Nephron (organoid): ENCODE results near the gene FHIP2A.
A peak's percentile ranks its signal among the peaks of the same experiment; 100 is the strongest.

Experiments
- H3K27ac Mint-ChIP-seq, 3 experiments: 2 replicates each; pipeline ENCODE4 v1.8.0; 2020; ENCODE audit warnings: mixed read lengths in 3 of 3, mild to moderate bottlenecking in 2 of 3, moderate library complexity in 1 of 3
- H3K27me3 Mint-ChIP-seq: 2 replicates; pipeline ENCODE4 v1.8.0; 2021; ENCODE audit warnings: low read depth, mild to moderate bottlenecking, moderate library complexity, mixed read lengths
- H3K36me3 Mint-ChIP-seq: 2 replicates; pipeline ENCODE4 v1.8.0; 2020; ENCODE audit warnings: low read depth, mixed read lengths
- H3K4me1 Mint-ChIP-seq: 2 replicates; pipeline ENCODE4 v1.8.0; 2020; ENCODE audit warnings: mixed read lengths
- H3K4me3 Mint-ChIP-seq, 3 experiments: 2 replicates each; pipeline ENCODE4 v1.8.0; 2020; ENCODE audit warnings: mild to moderate bottlenecking in 3 of 3, mixed read lengths in 3 of 3, moderate library complexity in 2 of 3
- H3K9me3 Mint-ChIP-seq: 2 replicates; pipeline ENCODE4 v1.8.0; 2020; ENCODE audit warnings: mixed read lengths
- CTCF ChIP-seq, 3 experiments: fragments of 200-600 bp; sonication (generic); IDR thresholded peaks; one replicate each; pipeline ENCODE4 v1.5.0; 2021; ENCODE audit warnings: antibody characterized with exemption in 3 of 3; ENCODE audit not compliant: unreplicated experiment in 3 of 3

FHIP2A gene

GRCh38 chr10:114822444-114823076, 980 bp downstream of the FHIP2A start:
- Mint-ChIP-seq H3K36me3 (peaks cover 20% of the 10 kb centered on the region), H3K27ac (peak overlapping the region; percentile 99 to 100 (median 100)), H3K4me1 (peaks cover 31% of the 10 kb centered on the region), H3K27me3 (no peaks in the 10 kb centered on the region), H3K4me3 (peak overlapping the region; percentile 84 to 98 (median 95)), H3K9me3 (peaks cover 3% of the 10 kb centered on the region)
- no peak for TF ChIP-seq CTCF (IDR thresholded peaks at IDR 0.05; ENCODE audit: unreplicated experiment in 3 of 3)

- peak overlapping the region; percentile 99 to 100 (median 100) for H3K27ac Mint-ChIP-seq
- no peak for TF ChIP-seq CTCF (IDR thresholded peaks at IDR 0.05; ENCODE audit: unreplicated experiment in 3 of 3)
- H3K27me3 Mint-ChIP-seq: no peaks in the 10 kb centered on the region
- H3K4me3 Mint-ChIP-seq: peak overlapping the region; percentile 84 to 98 (median 95)
- peaks cover 31% of the 10 kb centered on the region for H3K4me1 Mint-ChIP-seq
- H3K9me3 Mint-ChIP-seq: no peaks in the 10 kb centered on the region
- H3K36me3 Mint-ChIP-seq: peaks cover 20% of the 10 kb centered on the region
Observed at GRCh38 chr10:114823077-114823463, 1.5 kb downstream of the FHIP2A start.

GRCh38 chr10:114824391-114824790, 2.8 kb downstream of the FHIP2A start:
- H3K9me3 Mint-ChIP-seq: no peaks in the 10 kb centered on the region
- no peak for TF ChIP-seq CTCF (IDR thresholded peaks at IDR 0.05; ENCODE audit: unreplicated experiment in 3 of 3)
- H3K27ac Mint-ChIP-seq: peak overlapping the region; percentile 68 to 99 (median 70)
- H3K36me3 Mint-ChIP-seq: peaks cover 29% of the 10 kb centered on the region
- peaks cover 31% of the 10 kb centered on the region for H3K4me1 Mint-ChIP-seq
- H3K27me3 Mint-ChIP-seq: no peaks in the 10 kb centered on the region
- peak overlapping the region; percentile 73 to 78 (median 74) for H3K4me3 Mint-ChIP-seq

GRCh38 chr10:114825513-114826253, 4.1 kb downstream of the FHIP2A start:
- Mint-ChIP-seq H3K36me3 (peaks cover 33% of the 10 kb centered on the region), H3K9me3 (no peaks in the 10 kb centered on the region), H3K4me1 (peaks cover 31% of the 10 kb centered on the region), H3K4me3 (peak overlapping the region in 2 of 3 experiments; percentile 1 to 24), H3K27ac (peak overlapping the region in 2 of 3 experiments; percentile 8 to 40), H3K27me3 (no peaks in the 10 kb centered on the region)
- TF ChIP-seq CTCF (IDR thresholded peaks at IDR 0.05; ENCODE audit: unreplicated experiment in 3 of 3): no peak

- Mint-ChIP-seq H3K36me3 (peaks cover 46% of the 10 kb centered on the region), H3K27me3 (no peaks in the 10 kb centered on the region), H3K4me3 (no peak overlapping the region), H3K9me3 (no peaks in the 10 kb centered on the region), H3K27ac (no peak overlapping the region), H3K4me1 (peaks cover 19% of the 10 kb centered on the region)
- TF ChIP-seq CTCF (IDR thresholded peaks at IDR 0.05; ENCODE audit: unreplicated experiment in 3 of 3): no peak
Observed at GRCh38 chr10:114829160-114829909, 7.8 kb downstream of the FHIP2A start.
